Urothelium cell line (cell line): ENCODE results near the gene KLHDC7A.

ENCODE experiments used
- DNase-seq: peaks from one replicate; pipeline ENCODE4 v3.0.0; 2011; ENCODE audit warnings: low spot score, mixed read lengths
- FAIRE-seq: peaks from 2 replicates; lab custom pipeline; 2011; peaks lifted over from hg19 to GRCh38; lab: Jason Lieb, UNC

The KLHDC7A gene

DNA sequence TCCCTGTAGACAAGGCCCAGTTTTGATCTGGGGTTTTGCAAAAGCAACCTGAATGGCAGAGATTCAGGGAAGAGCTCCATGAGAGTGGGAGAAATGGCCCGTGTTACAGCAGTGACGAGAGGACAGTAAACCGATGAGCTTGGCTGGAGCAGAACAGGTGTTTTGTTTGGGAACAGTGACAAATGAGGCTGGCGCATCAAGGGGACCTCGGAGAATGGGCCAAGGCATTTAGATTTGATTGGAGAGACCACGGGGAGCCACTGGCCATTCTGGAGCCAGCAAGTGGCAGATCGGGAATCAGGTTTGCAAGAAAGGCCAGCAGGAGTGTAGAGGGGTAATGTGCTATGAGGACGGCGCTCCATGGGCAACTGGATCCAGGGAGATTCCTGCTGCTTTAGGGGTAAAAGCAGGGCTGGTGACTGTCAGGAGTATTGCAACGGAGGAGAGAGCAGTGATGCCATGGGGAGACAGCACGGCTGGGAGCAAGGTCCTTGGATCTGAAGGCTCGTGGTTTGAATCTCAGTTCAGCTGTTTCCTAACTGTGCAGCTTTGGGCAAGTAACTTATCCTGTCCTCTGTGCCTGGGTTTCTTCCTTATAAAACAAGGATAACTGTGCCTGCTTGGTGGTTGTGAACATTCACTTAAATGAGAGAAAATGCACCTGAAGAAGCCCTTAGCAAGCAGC, 9.9 kb upstream of the KLHDC7A start:
- DNase-seq (no peak), FAIRE-seq (no peak)

DNA sequence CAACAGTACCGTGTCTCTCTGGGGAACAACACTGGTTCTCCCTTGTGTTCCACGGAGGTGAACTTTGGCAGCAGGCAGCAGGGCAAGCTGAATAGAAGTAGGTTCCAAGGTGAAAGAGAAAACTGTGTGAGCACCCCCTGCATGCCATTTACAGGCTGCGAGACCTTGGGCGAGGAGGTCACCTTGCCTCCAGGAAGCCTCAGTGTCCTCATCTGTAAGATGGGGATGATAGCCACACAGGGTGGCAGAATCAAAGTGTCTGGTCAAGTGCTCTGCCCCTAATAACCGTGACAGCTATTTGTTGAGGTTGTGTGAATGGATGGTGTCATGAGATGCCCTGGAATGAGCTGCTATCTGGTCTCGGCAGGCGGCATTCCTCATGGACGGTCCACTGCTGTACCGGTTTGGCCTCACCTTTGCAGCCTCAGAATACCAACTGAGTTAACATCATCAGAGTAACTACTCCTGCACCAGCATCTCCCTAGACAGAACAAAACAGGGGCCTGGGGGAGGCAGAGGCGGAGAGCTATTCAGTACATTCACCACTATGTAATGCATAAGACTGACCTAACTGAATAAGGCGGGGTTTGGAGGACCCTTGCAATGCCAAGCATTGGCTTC, 7.4 kb upstream of the KLHDC7A start:
- DNase-seq (no peak), FAIRE-seq (no peak)

DNA sequence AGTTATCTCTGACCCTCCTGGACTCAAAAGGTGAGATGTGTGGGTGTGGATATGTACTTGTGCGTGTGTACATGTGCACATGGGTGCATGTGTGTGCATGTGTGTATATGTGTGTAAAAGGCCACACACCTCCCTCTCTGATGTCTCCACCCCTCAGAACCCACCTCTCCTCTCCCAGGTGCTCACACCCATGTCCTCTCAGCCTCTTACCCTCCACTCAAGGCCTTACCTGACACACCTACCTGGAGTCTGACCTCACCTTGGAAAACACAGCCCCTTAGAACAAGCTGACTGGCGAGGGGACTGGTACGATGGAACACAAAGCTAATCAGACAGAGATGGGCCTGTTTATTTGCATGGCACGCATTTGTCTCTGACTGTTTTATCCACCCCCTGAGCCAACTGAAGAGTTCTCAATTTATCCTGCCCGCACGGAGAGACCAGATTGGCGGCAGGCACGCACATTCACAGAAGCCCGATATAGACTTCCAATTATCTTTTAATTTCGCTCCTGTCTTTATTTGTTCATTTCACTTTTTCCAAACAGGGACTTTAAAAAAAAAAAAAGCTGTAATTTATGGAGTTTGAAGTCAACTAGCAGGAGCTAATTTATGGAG, 6.1 kb upstream of the KLHDC7A start:
- no peak for FAIRE-seq
- DNase-seq = no peak

DNA sequence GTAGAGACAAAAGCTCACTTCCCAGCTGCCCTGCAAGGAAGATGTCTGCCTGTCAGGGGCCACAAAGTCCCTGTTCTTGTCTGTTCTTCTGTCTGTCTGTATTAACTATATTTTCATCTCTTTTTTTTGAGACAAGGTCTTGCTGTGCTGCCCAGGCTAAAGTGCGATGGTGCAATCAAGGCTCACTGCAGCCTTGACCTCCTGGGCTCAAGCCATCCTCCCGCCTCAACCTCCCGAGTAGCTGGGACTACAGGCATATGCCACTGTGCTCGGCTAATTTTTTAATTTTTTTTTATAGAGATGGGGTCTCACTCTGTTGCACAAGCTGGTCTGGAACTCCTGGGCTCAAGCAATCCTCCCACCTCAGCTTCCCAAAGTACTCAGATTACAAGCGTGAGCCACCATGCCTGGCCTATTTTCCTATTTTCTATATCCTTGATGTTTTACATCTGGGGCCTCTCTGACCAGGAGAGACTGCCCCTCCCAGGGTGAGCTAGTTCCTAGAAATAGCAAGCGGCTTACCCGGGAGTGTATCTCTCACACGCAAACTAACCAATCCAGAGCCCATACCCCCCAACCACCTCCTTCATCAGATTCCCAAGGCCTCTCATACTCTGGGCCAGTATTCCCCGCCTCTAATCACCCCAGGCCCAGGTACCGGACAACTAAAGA, 5.4 kb upstream of the KLHDC7A start:
- FAIRE-seq = no peak
- no peak for DNase-seq

DNA sequence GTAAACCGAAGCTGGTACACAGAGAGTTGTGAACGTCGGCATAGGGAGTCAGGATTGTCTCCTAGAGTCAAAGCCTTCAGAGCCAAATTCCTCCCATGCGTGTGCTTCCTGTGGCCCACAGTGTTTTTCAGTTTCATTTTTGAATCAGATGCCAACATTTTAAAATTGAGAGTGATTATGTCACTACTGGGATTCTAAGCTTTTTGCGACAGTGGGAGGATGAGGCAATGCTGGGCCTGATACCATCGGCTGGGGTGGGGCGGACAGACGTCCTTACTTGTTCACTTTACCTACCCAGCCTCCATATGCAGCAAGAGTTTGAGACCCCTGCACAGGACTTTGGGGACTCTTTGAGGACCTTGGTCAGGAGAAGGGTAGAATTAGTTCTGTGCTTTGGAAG, 1.3 kb upstream of the KLHDC7A start:
- no peak for DNase-seq
- no peak for FAIRE-seq

DNA sequence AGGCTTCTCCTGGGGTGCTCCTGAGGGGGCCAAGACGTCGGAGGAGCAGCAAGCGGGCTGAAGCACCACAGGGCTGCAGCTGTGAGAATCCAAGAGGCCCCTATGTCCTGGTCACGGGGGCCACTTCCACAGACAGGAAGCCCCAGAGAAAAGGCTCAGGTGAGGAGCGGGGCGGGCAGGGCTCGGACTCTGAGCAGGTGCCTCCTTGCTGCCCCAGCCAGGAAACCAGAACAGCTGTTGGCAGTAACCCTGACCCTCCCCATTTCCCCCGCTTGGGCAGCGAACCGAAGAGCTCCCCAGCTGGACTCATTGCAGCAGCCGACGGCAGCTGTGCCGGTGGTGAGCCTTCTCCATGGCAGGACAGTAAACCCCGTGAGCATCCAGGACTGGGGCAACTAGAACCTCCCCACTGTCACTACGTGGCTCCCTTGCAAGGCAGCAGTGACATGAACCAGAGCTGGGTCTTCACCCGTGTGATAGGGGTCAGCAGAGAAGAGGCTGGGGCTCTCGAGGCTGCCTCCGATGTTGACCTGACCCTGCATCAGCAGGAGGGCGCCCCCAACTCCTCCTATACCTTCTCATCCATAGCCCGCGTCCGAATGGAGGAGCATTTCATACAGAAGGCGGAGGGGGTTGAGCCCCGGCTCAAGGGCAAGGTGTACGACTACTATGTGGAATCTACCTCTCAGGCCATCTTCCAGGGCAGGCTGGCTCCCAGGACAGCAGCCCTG, 625 bp downstream of the KLHDC7A start:
- FAIRE-seq (no peak), DNase-seq (no peak)

DNA sequence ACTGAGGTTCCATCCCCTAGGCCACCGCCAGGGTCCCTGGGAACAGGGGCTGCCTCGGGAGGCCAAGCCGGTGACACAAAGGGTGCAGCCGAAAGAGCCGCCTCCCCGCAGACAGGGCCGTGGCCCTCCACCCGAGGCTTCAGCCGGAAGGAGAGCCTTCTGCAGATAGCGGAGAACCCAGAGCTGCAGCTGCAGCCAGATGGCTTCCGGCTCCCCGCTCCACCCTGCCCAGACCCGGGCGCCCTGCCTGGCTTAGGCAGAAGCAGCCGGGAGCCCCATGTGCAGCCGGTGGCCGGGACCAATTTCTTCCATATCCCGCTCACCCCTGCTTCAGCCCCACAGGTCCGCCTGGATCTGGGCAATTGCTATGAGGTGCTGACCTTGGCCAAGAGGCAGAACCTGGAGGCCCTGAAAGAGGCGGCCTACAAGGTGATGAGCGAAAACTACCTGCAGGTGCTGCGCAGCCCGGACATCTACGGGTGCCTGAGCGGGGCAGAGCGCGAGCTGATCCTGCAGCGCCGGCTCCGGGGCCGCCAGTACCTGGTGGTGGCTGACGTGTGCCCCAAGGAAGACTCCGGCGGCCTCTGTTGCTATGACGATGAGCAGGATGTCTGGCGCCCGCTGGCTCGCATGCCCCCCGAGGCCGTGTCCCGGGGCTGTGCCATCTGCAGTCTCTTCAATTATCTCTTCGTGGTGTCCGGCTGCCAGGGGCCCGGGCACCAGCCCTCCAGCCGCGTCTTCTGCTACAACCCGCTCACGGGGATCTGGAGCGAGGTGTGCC, 1.4 kb downstream of the KLHDC7A start:
- FAIRE-seq (no peak), DNase-seq (no peak)

DNA sequence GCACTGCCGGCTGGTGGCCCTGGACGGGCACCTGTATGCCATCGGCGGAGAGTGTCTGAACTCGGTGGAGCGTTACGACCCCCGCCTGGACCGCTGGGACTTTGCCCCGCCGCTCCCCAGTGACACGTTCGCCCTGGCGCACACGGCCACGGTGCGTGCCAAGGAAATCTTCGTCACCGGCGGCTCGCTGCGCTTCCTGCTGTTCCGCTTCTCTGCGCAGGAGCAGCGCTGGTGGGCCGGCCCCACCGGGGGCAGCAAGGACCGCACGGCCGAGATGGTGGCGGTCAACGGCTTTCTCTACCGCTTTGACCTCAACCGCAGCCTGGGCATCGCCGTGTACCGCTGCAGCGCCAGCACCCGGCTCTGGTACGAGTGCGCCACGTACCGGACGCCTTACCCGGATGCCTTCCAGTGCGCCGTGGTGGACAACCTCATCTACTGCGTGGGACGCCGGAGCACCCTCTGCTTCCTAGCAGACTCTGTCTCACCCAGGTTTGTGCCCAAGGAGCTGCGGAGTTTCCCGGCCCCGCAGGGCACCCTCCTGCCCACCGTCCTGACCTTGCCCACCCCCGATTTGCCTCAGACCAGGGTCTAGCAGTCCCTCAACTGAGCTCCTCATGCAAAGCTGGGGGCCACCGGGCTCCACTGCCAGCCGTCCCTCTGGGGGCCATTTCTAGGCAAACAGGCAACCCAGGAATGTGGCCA, 2.1 kb downstream of the KLHDC7A start:
- DNase-seq = no peak
- FAIRE-seq = no peak

DNA sequence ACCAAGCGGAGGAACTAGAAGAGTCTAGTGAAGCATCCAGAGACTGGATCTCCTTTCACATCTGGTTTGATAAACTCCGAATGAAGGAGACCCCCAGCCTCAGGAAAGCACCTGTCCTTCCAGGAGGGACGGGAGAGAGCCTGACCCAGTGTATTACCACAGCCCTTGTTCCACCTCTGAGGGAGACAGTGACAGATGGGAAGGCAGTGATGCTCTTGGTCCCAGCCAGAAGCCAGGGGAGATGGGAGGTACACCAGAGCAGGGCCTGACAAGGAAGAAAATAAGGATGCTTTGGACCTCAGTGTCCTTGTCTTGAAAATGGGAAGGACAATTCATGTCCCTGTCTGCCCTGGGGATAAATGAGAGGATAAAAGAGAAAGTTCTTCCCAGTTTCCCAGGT, 3.5 kb downstream of the KLHDC7A start:
- FAIRE-seq (no peak), DNase-seq (no peak)

DNA sequence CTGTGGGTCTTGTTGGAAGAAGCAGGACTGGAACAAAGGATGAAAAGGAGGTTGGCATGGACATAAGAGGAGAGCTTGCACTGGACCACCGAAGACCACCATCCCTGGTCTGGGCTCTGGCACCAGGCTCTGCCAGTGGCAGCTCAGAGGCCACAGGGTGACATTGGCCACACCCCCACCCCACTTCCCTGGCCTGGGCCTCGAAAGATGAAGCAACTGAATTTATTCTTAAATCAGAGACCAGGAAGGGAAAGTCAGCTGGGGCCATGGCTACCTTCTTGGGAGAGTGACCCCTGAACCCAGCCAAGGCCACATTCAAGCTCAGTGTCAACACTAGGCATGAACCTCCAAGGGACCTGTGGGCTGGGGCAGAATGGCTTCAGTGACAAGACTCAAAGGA, 4.0 kb downstream of the KLHDC7A start:
- no peak for FAIRE-seq
- no peak for DNase-seq

DNA sequence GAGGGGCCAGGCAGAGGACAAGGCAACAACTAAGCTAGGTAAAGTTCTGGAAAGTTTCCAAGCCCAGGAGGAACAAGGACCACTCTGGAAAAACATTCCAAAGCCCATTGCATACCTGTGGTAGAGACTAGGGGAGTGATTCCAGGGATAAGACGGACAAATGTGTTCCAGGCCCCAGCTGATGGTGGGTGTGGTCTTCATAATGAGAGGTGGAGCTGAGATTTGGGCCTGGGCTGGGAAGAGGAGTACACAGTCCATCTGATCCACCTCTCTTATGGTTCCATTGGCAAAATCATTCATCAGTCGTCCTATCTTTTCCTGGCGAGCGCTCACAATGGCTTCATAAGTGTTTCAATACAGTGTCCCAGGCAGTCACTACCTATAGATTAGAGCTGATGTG, 4.5 kb downstream of the KLHDC7A start:
- no peak for FAIRE-seq

DNA sequence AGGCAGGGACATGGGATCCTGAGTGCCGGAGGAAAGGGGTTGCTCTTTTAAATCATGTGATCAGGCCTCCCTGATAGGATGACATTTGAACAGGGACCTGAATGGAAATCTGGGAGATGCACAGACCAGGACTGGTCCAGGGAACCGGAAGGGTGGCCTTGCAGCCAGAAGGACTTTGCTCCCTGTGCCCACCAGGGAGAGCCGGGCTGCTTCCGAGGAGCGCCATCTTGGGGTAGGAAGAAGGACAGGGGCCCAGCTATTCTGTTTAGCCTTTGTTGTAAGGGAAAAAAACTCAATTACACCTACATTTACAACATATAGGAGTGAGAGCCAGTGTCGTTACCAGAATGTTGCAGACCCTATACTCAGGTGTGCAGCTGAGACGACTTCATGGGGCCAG, 5.5 kb downstream of the KLHDC7A start:
- DNase-seq (no peak), FAIRE-seq (no peak)

More for the DNA sequence above, 4.5 kb downstream of the KLHDC7A start:
- no peak for DNase-seq

DNA sequence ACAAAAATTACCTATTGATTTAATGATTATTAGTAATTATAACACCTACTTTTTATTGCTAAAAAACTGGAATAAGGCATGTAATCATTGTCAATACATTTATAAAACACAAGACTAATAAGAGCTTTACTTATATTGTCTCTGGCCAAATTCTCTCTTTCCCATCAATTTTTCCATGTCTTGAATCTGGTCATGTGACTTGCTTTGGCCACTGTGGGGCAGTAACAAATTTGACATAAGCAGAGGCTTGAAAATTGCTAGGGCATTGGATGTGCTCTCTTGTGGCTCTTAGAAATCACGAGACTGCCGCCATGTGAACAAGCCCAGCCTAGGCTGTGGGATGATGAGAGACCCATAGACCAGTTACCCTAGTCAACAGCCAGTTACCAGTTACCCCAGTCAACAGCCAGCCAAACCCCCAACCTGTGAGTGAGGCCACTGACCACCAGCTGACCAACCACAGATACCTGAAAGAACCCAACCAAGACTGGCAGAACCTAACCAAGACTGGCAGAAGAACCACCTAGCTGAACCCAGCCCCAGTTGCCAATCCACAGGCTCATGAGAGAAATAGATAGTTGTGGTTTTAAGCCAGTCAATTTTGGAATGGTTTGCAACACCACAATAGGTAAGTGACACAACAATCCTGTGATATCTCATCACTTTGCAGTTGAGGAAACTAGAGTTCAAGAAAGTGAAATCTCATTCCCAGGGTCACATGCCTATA, 8.8 kb downstream of the KLHDC7A start:
- FAIRE-seq = no peak

DNA sequence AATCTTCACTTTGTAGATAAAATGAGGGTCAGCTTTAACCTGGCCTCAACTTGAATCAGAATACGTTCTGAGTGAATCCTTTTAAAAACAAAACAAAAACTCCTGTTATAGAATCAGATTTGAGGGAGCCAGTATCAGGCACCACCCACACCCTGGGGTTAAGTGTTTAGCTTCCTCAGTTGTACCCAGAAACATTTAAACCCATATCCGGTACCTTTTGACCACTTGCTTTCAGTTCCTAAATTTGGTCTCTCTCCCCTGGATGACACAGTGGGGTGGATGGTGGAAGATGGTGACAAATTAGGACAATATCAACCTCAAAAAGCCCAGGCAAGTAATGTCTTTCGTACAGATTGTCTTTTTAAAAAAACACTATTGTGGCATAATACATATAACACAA, 10.4 kb downstream of the KLHDC7A start:
- DNase-seq (no peak), FAIRE-seq (no peak)

More for the DNA sequence above, 8.8 kb downstream of the KLHDC7A start:
- DNase-seq = no peak

DNA sequence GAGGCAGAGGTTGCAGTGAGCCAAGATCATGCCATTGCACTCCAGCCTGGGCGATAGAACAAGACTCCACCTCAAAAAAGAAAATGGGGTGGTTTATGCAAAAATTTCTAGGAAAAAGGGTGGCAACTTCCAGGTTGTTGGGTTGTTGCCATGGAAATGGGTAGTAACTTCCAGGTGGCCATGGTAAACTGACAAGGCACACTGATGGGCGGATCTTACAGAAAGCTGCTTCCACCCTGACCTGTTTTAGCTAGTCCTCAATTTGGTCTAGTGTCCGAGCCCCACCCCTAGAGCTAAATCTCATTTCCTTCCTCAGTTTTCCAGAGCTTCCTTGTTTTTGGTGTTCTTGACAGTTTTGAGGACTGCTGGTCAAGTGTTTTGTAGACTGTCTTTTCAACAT, 13.6 kb downstream of the KLHDC7A start:
- FAIRE-seq (no peak), DNase-seq (no peak)

DNA sequence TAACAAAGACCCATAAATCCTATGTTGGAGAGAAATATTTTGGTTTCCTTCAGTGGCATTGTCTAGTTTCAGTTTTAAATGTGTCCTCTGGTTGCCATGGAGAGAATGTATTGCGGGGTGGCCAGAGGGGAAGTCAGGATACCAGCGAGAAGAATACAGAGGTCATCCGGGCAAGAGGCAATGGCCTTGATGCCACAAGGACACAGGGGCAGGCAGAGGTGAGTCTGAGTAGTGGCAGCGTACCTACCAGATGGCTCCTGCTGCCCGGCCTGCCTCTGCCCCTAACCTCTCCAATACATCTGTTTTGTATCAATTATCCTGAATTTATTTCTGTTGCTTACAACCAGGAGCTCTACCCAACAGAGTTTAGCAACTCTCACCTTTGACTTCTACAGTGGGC, 14.9 kb downstream of the KLHDC7A start:
- DNase-seq = no peak
- FAIRE-seq = no peak

DNA sequence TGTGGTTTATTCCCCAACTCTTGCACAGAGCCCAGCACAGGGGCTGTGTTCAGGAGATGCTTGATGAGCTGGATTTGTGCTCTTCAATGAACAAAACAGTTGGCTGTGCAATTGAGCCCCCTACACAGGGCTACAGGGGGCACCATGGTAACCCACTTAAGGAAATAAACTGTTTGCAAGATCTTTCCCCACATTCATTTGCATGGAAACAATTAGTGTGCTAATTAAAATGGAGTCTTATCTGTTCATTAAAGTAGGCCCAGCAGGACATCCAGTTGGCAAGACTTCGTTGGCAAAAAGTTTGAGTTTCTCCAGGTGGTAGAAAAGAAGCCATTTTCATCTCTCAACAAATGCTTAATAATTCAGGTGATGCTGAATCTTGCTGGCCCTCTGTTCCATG, 15.3 kb downstream of the KLHDC7A start:
- DNase-seq (no peak), FAIRE-seq (no peak)

DNA sequence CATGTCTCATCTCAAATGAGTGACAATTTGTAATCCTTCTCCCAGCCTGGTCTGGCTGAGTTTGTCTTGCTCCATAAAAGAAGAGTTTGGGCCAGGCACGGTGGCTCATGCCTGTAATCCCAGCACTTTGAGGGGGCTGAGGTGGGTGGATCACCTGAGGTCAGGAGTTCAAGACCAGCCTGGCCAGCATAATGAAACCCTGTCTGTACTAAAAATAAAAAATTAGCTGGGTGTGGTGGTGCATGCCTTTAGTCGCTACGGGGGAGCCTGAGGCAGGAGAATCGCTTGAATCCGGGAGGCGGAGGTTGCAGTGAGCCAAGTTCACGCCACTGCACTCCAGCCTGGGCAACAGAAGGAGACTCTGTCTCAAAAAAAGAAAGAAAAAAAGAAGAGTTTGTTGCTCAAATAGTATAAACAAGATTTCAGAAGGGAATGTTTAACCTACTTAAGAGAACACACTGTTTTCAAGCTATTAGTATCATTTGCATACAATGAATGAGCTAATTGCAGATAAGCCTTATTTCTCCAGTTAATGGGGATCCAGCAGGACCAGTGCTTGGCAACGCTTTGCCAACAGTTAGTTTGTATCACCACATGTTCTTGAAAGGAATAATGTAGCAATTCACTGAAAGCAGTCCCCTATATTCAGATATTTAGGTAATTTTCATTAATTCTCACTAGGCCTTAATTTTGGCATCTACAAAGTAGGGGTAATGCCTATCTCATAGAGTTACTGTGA, 15.9 kb downstream of the KLHDC7A start:
- DNase-seq = no peak
- no peak for FAIRE-seq

DNA sequence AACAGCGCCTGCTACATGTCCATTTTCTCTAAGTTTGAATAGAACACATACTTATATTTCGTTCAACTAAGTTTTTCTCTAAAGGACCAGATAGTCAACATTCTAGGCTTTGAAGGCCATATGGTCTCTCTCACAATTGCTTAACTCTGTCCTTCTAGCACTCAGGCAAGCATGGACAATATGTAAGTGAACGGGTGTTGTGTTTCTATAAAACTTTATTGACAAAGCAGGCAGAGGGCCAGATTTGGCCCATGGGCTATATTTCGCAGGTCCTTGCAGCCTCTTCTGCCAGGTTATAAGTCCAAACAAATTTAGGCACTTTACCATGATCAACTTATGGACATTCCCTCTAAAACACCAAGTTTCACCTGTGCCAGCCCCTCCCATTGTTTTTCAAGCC, 21.1 kb downstream of the KLHDC7A start:
- DNase-seq (no peak), FAIRE-seq (no peak)
